GM21825 (cell line): ENCODE data around the gene AP4B1.
"Not testable (repeated sequence)": the region's sequence is repeated elsewhere in the genome, so short reads cannot be mapped to it uniquely, and the experiment has no call there.

Experiments used
- ATAC-seq: cut with Tn5 transposase; IDR thresholded peaks from one replicate; pipeline ENCODE4 v1.9.1; 2021; ENCODE audit warnings: mild to moderate bottlenecking, moderate library complexity; ENCODE audit not compliant: unreplicated experiment

AP4B1 gene

GRCh38 chr1:113859478-113860175, 45.0 kb downstream of the AP4B1 start:
- ATAC-seq, result peak; percentile 90

GRCh38 chr1:113858982-113859381, 45.6 kb downstream of the AP4B1 start:
- ATAC-seq, result no peak

- ATAC-seq, result no peak
These were observed 46.2 kb downstream of the AP4B1 start for GRCh38 chr1:113858418-113858817.

GRCh38 chr1:113857776-113858175, 46.8 kb downstream of the AP4B1 start:
- no peak for ATAC-seq

- no peak for ATAC-seq
These were observed 48.2 kb downstream of the AP4B1 start for GRCh38 chr1:113856401-113856790.

- ATAC-seq, result no peak
These were observed 48.8 kb downstream of the AP4B1 start for GRCh38 chr1:113855630-113856400.

GRCh38 chr1:113854234-113854633, 50.4 kb downstream of the AP4B1 start:
- ATAC-seq, result no peak

- ATAC-seq, result not testable (repeated sequence)
These were observed 51.9 kb downstream of the AP4B1 start for GRCh38 chr1:113852694-113853093.

GRCh38 chr1:113850127-113850796, 54.3 kb downstream of the AP4B1 start:
- no peak for ATAC-seq

- no peak for ATAC-seq
These were observed 55.5 kb downstream of the AP4B1 start for GRCh38 chr1:113849072-113849471.

GRCh38 chr1:113846391-113847035, 58.1 kb downstream of the AP4B1 start:
- no peak for ATAC-seq
